Fibroblast of pulmonary artery (primary cell): ENCODE results near the gene PRDX1.

Experiments used
- DNase-seq: peaks from one replicate; pipeline ENCODE4 v3.0.0-alpha.2; 2010; ENCODE audit warnings: low read depth
- H3K4me3 ChIP-seq: replicated peaks from 2 replicates; pipeline ENCODE4 v1.5.1; 2011; ENCODE audit warnings: low read depth, mild to moderate bottlenecking, control low read depth, low read length, moderate library complexity
- TF ChIP-seq, protein P1 (sequence below): IDR thresholded peaks from 2 replicates; pipeline ENCODE4 v1.5.1; 2011; ENCODE audit warnings: mild to moderate bottlenecking, control low read depth, low read length, inconsistent platforms; ENCODE audit errors: missing control alignments

Gene PRDX1

DNA sequence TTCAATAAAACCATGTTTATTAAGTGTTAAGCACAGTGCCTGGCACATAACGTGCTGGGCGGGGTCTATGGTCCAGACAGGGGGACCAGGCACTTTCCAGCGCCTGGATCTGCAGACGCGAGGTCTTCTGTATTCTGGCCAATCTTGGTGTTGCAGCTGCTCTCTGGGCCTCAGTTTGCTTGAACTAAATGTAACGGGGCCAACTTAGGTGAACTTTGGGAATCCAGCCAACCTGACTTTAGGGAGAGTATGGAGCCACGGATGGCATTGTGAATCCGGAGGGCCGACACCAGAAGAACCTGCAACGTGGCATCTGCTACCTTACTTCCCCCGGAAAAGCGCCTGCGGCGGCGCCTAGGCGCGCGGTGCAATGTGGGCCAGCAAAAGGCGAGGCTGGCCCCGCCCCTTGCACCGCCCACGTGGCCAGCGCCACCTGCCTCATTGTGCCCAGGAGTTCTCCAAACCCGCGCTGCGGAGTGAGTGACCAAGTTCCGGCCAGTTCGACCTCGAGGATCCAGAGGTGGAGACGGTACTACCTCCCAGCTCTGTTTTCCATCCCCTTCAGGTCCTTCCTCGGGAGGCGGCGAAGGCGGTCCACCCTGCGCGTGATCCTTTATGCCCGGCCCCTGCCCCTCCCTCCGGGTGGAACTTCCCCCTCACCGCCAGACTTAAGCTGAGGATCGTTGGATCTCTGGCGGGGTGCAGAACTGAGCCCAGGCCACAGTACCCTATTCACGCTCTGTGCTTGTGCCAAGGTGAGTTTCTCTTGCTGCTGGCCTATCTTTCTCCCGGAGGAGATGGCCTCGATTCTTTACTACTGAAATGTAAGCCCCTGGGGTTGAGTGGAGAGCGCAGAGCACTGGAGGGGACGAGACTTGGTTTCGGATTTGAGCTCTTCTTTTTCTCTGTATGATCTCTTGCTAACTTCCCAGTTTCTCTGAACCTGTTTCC lies 29.0 kb upstream of the PRDX1 start, which contains the start of gene AKR1A1:
AKR1A1 (plus strand) TSS at position 426 of the 951 bp plus-strand sequence. CDS start 10,969 bp downstream, outside the sequence.
- TF ChIP-seq, protein P1, sequence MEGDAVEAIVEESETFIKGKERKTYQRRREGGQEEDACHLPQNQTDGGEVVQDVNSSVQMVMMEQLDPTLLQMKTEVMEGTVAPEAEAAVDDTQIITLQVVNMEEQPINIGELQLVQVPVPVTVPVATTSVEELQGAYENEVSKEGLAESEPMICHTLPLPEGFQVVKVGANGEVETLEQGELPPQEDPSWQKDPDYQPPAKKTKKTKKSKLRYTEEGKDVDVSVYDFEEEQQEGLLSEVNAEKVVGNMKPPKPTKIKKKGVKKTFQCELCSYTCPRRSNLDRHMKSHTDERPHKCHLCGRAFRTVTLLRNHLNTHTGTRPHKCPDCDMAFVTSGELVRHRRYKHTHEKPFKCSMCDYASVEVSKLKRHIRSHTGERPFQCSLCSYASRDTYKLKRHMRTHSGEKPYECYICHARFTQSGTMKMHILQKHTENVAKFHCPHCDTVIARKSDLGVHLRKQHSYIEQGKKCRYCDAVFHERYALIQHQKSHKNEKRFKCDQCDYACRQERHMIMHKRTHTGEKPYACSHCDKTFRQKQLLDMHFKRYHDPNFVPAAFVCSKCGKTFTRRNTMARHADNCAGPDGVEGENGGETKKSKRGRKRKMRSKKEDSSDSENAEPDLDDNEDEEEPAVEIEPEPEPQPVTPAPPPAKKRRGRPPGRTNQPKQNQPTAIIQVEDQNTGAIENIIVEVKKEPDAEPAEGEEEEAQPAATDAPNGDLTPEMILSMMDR: no peak
- H3K4me3 ChIP-seq: peak within 1 kb of the TSS; percentile 97
- DNase-seq: peak; percentile 81

DNA sequence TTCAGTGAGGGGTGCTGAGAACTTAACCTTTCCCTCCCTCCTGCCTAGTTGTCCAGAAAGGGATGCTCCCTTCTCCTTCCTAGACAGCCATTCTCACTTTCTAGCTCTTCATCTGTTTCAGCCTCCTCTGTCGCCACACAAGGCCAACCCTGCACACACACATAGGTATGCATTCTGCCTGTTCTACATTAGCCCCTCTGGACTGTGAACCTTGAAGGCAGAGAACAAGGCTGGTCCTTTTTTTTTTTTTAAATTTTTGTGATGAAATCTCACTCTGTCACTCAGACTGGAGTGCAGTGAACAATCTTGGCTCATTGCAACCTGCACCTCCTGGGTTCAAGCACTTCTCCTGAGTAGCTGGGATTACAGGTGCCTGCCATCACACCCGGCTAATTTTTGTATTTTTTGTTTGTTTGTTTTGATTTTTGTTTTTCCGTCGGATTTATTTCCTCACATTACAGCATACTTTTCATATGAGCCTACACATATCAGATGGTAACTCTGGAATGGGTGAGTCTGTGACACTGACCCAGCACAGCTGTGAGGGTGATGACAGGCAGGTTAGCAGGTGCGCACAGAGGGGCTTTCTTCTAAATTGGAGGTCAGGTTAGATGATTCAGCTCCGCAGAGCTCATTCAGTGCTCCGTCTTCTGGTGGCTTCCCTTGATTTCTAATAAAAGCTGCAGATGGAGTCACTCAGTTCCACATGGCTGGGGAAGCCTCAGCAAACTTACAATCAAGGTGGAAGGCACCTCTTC lies 24.0 kb upstream of the PRDX1 start:
- TF ChIP-seq, protein P1: no peak
- DNase-seq: no peak
- no peak overlapping the region for H3K4me3 ChIP-seq

DNA sequence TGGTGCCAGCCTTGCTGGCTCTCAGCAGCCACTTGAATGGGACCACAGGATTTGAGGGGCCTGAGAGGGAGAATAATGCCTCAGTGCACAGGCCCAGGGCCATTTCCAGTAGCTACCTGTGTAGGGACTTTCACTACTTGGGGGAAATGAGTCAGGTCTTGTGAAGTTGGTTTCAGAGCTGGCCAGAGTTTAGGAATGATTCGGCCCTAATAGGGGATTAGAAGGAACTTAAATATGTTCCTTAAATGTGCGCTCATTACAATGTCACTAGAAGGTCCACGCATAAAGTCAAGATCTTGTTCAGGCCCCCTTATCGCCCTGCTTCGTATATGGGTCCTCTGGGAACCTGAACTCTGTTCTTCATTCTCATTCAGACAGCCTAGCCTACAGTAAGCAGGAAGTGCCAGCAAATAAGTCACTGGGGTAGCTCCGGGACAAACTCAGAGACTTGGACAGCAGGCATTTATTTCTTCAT lies 23.4 kb upstream of the PRDX1 start:
- no peak for DNase-seq
- TF ChIP-seq, protein P1: no peak
- no peak overlapping the region for H3K4me3 ChIP-seq

DNA sequence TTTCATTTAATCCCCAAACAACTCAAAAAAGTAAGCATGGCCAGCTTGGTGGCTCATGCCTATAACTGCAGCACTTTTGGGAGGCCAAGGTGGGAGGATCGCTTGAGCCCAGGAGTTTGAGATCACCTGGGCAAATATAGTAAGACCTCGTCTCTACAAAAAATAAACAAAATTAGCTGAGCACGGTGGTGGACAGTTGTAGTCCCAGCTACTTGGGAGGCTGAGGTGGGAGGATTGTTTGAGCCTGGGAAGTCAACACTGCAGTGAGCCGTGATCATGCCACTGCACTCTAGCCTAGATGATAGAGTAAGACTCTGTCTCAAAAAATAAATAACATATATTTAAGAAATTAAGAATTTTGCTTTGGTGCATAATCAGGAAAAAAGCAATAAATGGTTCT lies 22.8 kb upstream of the PRDX1 start:
- no peak overlapping the region for H3K4me3 ChIP-seq
- no peak for DNase-seq
- TF ChIP-seq, protein P1: no peak

DNA sequence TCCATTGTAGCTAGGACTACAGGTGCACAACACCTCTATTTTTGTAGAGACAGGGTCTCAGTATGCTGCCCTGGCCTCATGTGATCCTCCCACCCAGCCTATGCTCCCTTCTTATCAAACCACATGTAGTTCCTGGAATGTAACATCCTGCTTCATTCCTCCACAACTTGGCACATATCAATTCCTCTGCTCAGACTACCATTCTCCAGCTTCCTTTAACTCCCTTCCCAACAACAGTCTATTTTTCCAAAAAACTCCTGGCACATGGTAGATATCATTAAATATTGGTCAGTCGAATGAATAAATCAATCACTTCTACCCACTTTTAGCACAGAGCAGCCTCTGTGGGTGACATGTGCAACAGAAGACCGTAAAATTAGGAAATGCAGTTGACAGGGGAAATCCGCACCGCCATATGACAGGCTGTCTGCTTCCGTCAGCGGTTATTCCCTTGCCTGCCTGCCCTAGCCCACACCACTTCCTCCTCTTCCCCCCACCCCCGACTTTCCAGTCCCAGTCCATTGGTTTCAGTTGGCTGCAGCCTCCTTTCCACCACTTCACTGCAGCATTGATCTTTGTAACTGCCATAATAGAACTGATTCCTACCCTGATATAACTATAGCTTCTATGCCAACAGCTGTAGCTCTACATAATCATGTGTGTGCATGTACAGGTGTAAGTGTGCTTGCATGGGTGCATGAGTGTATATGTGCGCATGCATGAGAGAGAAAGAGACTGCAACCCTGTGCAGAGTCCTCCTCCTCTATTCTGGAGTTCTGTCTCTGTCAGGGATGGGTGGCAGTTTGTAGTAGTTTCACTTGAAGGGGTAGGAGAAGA lies 22.1 kb upstream of the PRDX1 start:
- TF ChIP-seq, protein P1: no peak
- peak overlapping the region; percentile 17 for H3K4me3 ChIP-seq
- peak; percentile 47 for DNase-seq

DNA sequence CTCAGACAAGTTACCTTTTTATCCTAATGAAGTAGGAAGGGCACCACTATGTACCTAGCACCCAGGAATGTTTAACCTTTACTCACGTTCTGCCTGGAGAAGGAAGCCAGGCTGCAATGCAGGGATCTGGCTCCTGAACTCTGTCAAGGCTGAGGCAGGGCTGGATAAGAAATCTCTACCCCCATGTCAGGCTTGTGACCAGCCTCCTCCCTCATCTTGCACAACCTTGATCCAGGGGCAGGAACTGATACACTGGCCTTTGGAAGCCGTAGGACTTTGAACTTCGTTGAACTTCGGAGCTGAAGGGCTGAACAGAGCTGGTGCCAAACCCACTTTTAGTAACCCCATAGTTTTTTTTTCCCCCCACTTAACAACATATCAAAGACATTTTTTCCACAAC lies 20.9 kb upstream of the PRDX1 start:
- TF ChIP-seq, protein P1: no peak
- no peak for DNase-seq
- H3K4me3 ChIP-seq: no peak overlapping the region
